ENCODE measurements around the gene DDX11.
"Not testable (repeated sequence)": the region's sequence is repeated elsewhere in the genome, so short reads cannot be mapped to it uniquely, and the experiment has no call there.

DNA sequence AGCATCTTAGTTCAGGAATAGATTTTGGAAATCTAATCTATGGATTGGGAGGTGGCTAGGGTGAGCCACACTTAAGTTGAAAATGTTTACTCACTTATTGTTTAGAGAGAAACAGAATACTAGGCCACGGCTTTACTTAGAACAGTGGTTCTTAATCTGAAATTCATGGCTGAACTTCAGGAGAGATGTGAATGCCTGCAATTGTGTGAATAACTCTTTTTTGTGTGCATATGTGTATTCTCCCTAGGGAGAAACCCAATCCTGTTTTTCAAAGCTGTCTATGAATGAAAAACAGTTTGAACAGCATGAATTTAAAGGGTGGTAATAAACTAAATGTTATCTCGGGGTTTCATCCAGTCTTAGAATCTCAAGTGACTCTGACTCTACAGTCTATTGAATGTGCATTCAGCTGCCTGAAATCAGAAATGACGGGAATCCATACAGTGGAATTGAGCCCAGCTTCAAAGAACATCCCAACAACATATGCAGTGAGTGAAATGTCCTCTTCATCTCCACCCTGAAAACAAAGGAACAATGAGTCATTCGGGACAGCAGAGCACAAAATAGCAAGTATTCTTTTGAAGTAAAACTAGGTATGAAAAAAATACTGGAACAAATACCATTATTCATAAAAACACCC lies 53.7 kb downstream of the DDX11 start:
- TF ChIP-seq, protein P1, sequence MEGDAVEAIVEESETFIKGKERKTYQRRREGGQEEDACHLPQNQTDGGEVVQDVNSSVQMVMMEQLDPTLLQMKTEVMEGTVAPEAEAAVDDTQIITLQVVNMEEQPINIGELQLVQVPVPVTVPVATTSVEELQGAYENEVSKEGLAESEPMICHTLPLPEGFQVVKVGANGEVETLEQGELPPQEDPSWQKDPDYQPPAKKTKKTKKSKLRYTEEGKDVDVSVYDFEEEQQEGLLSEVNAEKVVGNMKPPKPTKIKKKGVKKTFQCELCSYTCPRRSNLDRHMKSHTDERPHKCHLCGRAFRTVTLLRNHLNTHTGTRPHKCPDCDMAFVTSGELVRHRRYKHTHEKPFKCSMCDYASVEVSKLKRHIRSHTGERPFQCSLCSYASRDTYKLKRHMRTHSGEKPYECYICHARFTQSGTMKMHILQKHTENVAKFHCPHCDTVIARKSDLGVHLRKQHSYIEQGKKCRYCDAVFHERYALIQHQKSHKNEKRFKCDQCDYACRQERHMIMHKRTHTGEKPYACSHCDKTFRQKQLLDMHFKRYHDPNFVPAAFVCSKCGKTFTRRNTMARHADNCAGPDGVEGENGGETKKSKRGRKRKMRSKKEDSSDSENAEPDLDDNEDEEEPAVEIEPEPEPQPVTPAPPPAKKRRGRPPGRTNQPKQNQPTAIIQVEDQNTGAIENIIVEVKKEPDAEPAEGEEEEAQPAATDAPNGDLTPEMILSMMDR (IDR thresholded peaks at IDR 0.05; ENCODE audit: insufficient read depth, low read depth, low read length): not testable (repeated sequence)
- not testable (repeated sequence) for TF ChIP-seq EZH2 (IDR thresholded peaks at IDR 0.05; ENCODE audit: insufficient read depth, low read length)

Data from astrocyte (in vitro differentiated cells and primary cell).